ENCODE measurements around the gene ELSPBP1. TPM values are rescaled to one million over a fixed set of nuclear protein-coding genes. Genes with fewer than 3 reads are reported as not detected.
"Not testable (repeated sequence)": the region's sequence is repeated elsewhere in the genome, so short reads cannot be mapped to it uniquely, and the experiment has no call there.

The ELSPBP1 gene
- total RNA-seq, 1 experiment from 2014 or later = not detected

DNA sequence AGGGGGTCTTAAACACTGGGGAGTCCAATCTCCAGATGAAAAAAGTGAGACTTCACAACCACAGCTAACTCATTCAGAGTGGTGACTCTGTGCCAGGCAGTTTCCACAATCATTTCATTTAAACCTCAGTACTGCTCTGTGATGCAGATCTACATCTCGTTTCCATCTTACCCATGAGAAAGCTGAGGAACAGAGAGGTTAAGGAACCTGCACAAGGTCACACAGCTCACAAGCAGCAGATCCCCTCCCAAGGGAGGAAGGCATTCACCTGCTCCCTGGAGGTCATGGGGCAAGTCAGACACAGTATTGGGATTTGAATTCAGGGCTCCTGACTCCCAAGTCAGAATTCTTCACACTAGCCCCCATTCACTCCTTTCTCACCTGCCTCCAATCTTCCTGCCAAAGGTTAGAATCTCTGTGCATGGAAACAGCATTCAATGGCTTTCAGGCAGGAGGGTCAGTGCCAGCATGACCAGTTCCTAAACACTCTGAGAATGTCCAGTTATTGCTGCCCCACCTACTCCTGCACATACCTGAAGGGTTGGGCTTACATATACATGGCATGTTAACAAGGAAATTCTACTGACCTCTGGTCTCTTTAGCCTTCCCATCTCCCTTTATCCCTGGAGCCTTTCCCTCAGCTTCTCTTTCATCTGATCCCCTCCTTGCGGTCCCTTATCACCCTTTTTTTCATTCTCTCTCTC, 47.6 kb downstream of the ELSPBP1 start:
- DNase-seq (ENCODE audit: low read depth) = no peak

- DNase-seq (ENCODE audit: low read depth) = no peak
Measured at GRCh38 chr19:48043675-48044258, 49.3 kb downstream of the ELSPBP1 start, which contains the start of gene CABP5. Gene CABP5, minus strand, starts transcription at chr19:48044079. Its CDS starts 157 bp downstream, at chr19:48043922.

DNA sequence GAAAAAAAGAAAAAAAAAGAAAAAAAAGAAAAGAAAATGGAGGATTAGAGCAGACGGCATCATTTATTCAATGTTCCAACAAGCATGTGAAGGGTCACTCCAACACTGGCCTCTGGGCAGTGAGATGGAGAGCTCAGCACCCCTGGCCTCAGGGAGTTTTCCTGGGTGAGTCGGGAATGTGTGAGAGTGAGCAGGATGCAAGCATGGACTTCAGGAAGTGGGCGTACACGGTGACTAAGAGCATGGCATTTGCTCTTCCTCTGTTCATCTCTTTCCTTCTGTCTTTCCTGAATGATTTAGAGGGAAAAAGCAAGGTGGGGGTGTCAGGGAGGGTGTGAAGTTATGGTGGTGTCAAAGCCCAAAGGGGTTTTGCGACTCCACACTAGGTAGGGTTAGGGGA, 50.1 kb downstream of the ELSPBP1 start:
- DNase-seq (ENCODE audit: low read depth) = no peak

GRCh38 chr19:48051335-48052033, 57.1 kb downstream of the ELSPBP1 start:
- no peak for DNase-seq (ENCODE audit: low read depth)

DNA sequence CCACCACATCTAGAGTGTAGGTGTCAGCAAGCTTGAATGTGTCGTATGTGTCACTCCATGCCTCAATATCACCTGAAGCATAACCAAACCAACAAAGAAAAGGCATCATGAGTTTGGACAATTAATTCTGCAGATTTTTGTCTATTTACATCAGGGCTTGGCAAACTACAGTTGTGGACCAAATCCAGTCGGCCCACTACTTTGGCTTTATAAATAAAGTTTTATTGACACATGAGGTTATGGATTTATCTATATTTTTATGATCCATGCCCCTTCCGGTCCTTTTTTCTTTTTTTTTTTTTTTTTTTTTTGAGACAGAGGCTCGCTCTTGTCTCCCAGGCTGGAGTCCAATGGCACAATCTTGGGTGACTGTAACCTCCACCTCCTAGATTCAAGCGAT, 58.6 kb downstream of the ELSPBP1 start:
- DNase-seq (ENCODE audit: low read depth) = no peak

DNA sequence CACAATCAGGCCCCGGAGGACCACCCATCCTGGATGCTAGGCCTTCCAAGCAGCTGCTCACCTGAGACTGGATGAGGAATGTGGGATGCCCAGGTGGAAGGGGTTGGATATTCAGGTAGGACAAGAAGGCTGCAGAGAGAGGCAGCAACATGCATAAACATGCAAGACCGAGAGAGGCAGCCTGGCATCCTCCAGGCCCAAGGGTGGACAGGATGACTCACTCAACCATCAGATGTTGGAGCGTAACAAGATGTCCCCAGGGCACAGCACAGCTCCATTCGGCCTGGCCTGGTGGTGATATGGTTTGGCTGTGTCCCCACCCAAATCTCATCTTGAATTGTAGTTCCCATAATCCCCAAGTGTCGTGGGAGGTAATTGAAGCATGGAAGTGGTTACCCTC, 59.4 kb downstream of the ELSPBP1 start:
- DNase-seq (ENCODE audit: low read depth) = no peak

- no peak for DNase-seq (ENCODE audit: low read depth)
Measured at GRCh38 chr19:48059331-48059730, 64.9 kb downstream of the ELSPBP1 start.

DNA sequence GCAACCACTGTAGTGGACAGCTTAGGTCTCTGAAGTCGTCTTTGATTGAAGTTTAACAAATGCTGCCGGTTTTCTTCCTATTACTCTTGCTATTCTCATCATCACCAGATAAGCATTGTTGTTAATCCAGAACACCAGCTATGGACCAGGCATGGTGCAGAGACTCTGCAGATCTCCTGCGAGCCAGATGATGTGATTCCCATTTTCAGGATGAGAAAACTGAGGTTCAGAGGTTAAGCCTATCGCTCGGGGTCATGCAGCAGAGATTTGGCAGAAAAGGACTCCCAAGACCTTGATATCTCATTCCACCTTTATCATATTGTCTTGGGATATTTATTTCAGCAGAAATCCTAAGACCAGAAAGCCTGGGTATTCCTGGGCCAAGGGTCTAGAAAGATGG, 65.9 kb downstream of the ELSPBP1 start:
- no peak for DNase-seq (ENCODE audit: low read depth)

GRCh38 chr19:48061401-48062344, 67.2 kb downstream of the ELSPBP1 start:
- no peak for DNase-seq (ENCODE audit: low read depth)

DNA sequence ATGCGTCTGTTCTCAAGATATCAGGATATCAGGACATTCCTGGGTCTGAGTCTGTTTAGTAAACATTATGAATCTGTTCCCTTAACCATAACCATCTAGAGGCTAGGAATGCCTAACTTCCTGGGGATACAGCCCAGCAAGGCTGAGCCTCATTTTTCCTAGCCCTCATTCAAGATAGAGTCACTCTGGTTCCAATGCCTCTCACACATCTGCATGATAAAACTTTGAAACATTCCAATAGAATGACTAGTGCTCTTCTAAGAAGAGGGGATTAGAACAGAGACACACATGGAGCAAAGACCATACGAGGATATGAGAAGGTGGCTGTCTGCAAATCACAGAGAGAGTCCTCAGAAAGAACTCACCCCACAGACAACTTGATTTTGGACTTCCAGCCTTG, 70.1 kb downstream of the ELSPBP1 start:
- DNase-seq (ENCODE audit: low read depth) = no peak

- no peak for DNase-seq (ENCODE audit: low read depth)
Measured at GRCh38 chr19:48069435-48069834, 75.0 kb downstream of the ELSPBP1 start.

- DNase-seq (ENCODE audit: low read depth) = not testable (repeated sequence)
Measured at GRCh38 chr19:48070177-48070769, 75.8 kb downstream of the ELSPBP1 start.

Other genes starting within 250 kb of the ELSPBP1 start
- gene NOP53, start 249.1 kb upstream of the ELSPBP1 start, total RNA-seq (2014; rRNA removed) = 78.7 and 86.8 TPM in 2 replicates
- 583 and 734 TPM in 2 replicates for gene SELENOW, start 215.9 kb upstream of the ELSPBP1 start, total RNA-seq (2014; rRNA removed)
- not detected in 2 replicates for gene TPRX1, start 190.1 kb upstream of the ELSPBP1 start, total RNA-seq (2014; rRNA removed)
- gene CRX, start 172.7 kb upstream of the ELSPBP1 start, total RNA-seq (2014; rRNA removed) = not detected in 2 replicates
- gene TPRX2, start 135.4 kb upstream of the ELSPBP1 start, total RNA-seq (2014; rRNA removed) = not detected in 2 replicates
- not detected in 2 replicates for gene SULT2A1, start 108.3 kb upstream of the ELSPBP1 start, total RNA-seq (2014; rRNA removed)
- not detected in 2 replicates for gene BSPH1, start 2.5 kb upstream of the ELSPBP1 start, total RNA-seq (2014; rRNA removed)
- not detected in 2 replicates for gene CABP5, start 49.4 kb downstream of the ELSPBP1 start, total RNA-seq (2014; rRNA removed)
- gene PLA2G4C, start 116.2 kb downstream of the ELSPBP1 start, total RNA-seq (2014; rRNA removed) = 4.0 and 5.5 TPM in 2 replicates
- 49.8 and 54.9 TPM in 2 replicates for gene LIG1, start 175.7 kb downstream of the ELSPBP1 start, total RNA-seq (2014; rRNA removed)
- gene ZSWIM9, start 176.0 kb downstream of the ELSPBP1 start, total RNA-seq (2014; rRNA removed) = 1.3 and 2.9 TPM in 2 replicates